SK-N-MC (cell line): ENCODE measurements around the gene DTD1.

Source experiments
- DNase-seq: peaks from one replicate; pipeline ENCODE4 v3.0.0-alpha.2; 2011; ENCODE audit warnings: low read depth, low spot score
- H3K27ac ChIP-seq: fragments of 200-600 bp; sonication (generic); 2 replicates; pipeline ENCODE4 v1.5.1; 2016; ENCODE audit warnings: mixed run types
- H3K36me3 ChIP-seq: fragments of 200-600 bp; sonication (generic); 2 replicates; pipeline ENCODE4 v1.6.1; 2017; ENCODE audit warnings: antibody characterized with exemption, low read length, mixed read lengths; ENCODE audit not compliant: insufficient read depth
- H3K4me3 ChIP-seq: fragments of 200-600 bp; sonication (generic); 2 replicates; pipeline ENCODE4 v1.5.1; 2016
- H3K9ac ChIP-seq: fragments of 200-600 bp; sonication (generic); 2 replicates; pipeline ENCODE4 v1.8.0; 2017; ENCODE audit warnings: mixed run types, mixed read lengths; ENCODE audit not compliant: insufficient read length
- H3K9me3 ChIP-seq: fragments of 200-600 bp; sonication (generic); 2 replicates; pipeline ENCODE4 v1.6.1; 2017; ENCODE audit warnings: low read depth, mild to moderate bottlenecking, antibody characterized with exemption, low read length, moderate library complexity, mixed read lengths
- EZH2 ChIP-seq: fragments of 200-600 bp; sonication (generic); IDR thresholded peaks from one replicate; pipeline ENCODE4 v1.6.1; 2017; ENCODE audit warnings: antibody characterized with exemption
- FOXP2 ChIP-seq: optimal IDR thresholded peaks from 2 replicates; pipeline ENCODE3; 2011; ENCODE audit warnings: mild to moderate bottlenecking, moderate library complexity; ENCODE audit not compliant: insufficient read depth; ENCODE audit errors: extremely low read length, control extremely low read depth
- POLR2AphosphoS5 ChIP-seq: IDR thresholded peaks from 2 replicates; pipeline ENCODE4 v1.6.1; 2012; ENCODE audit warnings: mild to moderate bottlenecking, low read depth, low read length, borderline replicate concordance

DTD1 gene

DNA sequence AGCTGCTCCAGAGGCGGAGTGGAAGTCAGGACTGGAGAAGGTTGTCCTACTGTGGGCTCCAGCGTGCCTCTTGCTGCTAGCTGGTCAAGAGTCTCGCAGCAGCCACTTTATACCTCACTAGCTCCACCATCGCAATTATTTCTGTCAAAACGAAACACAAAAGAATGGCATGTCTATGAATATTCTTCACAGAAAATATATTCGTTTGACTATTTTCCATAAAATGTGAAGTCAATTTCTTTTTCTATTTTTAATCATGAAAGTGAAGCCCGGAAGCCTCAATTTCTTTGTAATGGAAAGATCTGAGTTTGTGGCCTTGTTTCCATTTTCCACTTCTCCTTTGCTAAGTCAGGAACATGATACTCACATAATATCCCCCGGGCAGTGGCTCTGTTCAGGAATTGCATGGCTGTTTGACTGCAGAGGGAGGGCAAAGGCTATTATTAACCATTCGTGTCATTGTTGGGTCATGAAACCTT is 51.7 kb downstream of the DTD1 start:
- no peak for DNase-seq
- Histone ChIP-seq H3K4me3 (no peak overlapping the region), H3K36me3 (no peaks in the 10 kb centered on the region), H3K9ac (no peak overlapping the region), H3K9me3 (no peaks in the 10 kb centered on the region), H3K27ac (no peak overlapping the region)
- TF ChIP-seq EZH2: no peak
- TF ChIP-seq POLR2AphosphoS5: no peak
- no peak for TF ChIP-seq FOXP2

DNA sequence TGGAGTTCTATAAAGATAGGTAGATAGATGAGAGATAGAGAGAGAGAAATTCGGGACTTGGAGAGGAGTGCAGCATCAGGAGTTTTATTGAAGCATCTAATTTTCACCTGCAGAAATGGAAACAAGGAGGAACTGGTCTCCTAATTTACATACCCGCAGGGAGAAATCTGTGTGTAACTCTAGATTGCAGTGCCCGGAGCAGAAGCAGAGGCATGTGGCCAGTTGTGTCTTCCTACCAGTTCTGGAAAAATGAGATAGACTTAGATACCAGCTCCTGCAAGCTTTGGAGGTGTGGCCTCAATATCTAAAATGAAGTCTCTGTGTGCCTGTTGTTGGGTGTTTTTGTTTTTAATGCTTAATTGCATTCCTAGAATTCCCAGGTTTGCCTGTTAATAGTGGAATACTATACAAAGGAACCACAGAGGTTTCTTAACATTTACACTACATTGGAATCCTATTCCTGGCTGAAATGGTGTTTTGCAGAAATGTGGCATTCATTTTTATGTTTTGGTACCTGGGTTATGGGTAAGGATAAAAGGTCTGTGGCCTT is 57.4 kb downstream of the DTD1 start:
- no peak for DNase-seq
- H3K9me3 ChIP-seq: no peaks in the 10 kb centered on the region
- H3K36me3 ChIP-seq: no peaks in the 10 kb centered on the region
- H3K27ac ChIP-seq: no peak overlapping the region
- H3K4me3 ChIP-seq: no peak overlapping the region
- TF ChIP-seq EZH2 (no peak), POLR2AphosphoS5 (no peak), FOXP2 (no peak)
- H3K9ac ChIP-seq: no peak overlapping the region

DNA sequence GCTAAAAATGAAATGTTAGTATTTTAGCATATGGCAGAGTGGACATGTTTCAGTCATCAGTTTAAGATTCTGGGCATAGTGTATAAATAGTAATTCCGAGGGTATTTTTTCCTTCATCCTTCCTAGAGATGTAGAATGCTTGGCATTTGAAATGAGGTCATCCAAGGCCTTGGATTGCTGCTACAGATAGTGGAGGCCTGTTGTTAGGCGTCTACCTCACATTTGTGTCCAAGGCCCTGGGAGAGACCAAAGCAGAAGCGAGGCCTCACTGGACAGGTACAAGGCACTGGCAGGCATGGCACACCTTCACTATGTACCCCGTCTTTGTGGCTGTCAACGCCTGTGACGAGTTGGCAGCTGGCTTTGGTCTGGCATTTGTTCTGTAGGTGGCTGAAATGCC is 58.0 kb downstream of the DTD1 start:
- TF ChIP-seq POLR2AphosphoS5 (no peak), FOXP2 (no peak), EZH2 (no peak)

DNA sequence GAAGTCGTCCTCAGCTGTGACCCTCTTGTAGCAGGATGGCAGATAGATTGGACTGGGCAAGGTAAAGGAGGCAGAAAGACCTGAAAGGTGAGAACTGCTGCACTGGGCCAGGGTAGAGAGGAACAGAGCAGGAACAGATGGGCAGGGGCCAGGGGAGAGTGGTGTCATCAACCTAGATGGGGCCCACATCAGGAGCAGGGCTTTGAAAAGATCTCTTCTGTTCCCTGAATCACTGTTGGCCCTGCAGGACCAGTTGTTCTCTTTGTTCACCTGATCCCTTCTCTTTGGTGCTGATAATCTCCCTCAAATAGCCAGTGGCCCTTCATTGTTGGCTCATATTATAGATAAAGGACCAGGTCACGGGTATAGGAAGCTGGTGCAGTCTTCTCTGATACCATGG is 59.9 kb downstream of the DTD1 start:
- no peak overlapping the region for H3K9ac ChIP-seq
- no peaks in the 10 kb centered on the region for H3K36me3 ChIP-seq
- H3K4me3 ChIP-seq: no peak overlapping the region
- no peak for DNase-seq
- H3K9me3 ChIP-seq: no peaks in the 10 kb centered on the region
- no peak overlapping the region for H3K27ac ChIP-seq
- TF ChIP-seq EZH2: no peak

More for the DNA sequence above, 58.0 kb downstream of the DTD1 start:
- Histone ChIP-seq H3K27ac (no peak overlapping the region), H3K9me3 (no peaks in the 10 kb centered on the region), H3K36me3 (no peaks in the 10 kb centered on the region), H3K9ac (no peak overlapping the region), H3K4me3 (no peak overlapping the region)
- no peak for DNase-seq

DNA sequence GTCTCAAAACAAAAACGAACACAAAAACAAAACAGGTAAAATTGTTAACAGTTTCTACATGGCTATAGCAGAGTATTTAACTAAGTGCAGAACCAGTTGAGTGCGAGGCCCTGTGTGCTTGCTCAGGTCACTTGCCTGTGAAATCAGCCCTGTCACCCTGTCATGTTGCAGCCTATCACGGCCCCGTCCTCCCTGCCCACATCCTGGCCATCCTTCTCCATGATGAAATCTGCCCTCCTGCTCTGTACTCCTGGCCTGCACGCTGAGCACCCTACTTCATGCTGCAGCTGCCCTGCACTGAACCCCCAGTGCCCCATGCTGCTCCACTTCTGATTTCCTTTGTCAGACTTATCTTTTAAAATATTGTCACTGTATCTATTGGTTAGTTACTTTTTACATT is 62.4 kb downstream of the DTD1 start:
- Histone ChIP-seq H3K36me3 (no peaks in the 10 kb centered on the region), H3K27ac (no peak overlapping the region), H3K9me3 (no peaks in the 10 kb centered on the region), H3K4me3 (no peak overlapping the region), H3K9ac (no peak overlapping the region)
- DNase-seq: no peak
- TF ChIP-seq EZH2 (no peak), FOXP2 (no peak), POLR2AphosphoS5 (no peak)

DNA sequence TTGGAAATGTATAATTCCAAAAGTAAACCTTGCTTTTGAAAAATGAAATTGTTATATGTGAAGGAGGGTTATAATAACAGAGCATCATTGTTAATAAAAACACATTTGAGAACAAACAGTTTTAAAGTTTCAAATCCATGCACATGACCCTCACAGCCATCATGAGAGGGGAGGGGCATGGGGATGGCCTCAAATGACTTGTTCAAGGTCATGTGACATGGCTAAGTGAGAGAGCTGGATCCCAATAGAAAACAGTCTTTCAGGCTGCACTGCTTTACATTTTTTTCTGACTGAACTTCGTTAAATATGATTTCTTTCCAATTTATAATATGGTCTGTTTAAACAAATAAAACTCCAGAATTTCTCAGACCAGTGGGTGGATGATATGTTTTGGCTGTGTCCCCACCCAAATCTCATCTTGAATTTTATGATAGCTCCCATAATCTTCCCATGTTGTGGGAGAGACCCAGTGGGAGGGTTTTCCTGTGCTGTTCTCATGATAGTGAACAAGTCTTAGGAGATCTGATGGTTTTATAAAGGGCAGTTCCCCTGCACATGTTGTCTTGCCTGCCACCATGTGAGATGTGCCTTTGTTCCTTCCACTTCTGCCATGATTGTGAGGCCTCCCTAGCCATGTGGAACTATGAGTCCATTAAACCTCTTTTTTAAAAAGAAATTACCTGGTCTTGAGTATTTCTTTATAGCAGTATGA is 66.0 kb downstream of the DTD1 start:
- H3K36me3 ChIP-seq: no peaks in the 10 kb centered on the region
- no peak for TF ChIP-seq FOXP2
- TF ChIP-seq EZH2: no peak
- no peak for TF ChIP-seq POLR2AphosphoS5
- no peak for DNase-seq
- H3K9me3 ChIP-seq: no peaks in the 10 kb centered on the region
- H3K27ac ChIP-seq: no peak overlapping the region
- H3K9ac ChIP-seq: no peak overlapping the region
- H3K4me3 ChIP-seq: no peak overlapping the region

DNA sequence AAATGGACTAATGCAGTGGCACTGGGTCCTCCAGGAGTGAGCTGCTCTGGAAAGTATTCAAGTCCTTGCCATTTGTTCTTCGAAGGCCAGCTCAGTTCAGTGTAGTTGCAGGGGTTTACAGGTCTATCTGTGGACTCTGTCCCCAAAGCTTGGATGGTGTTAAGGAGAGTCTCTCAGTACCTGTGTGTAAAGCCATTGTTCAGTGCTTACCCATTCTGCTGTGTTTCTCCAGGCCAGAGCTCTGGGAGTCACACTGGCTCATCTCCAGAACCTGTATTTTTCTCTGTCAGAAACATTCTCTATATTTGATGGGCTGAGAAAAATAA is 66.6 kb downstream of the DTD1 start:
- Histone ChIP-seq H3K9ac (no peak overlapping the region), H3K27ac (no peak overlapping the region), H3K9me3 (no peaks in the 10 kb centered on the region), H3K4me3 (no peak overlapping the region), H3K36me3 (no peaks in the 10 kb centered on the region)
- DNase-seq: no peak
- TF ChIP-seq EZH2: no peak
- TF ChIP-seq POLR2AphosphoS5: no peak
- no peak for TF ChIP-seq FOXP2

DNA sequence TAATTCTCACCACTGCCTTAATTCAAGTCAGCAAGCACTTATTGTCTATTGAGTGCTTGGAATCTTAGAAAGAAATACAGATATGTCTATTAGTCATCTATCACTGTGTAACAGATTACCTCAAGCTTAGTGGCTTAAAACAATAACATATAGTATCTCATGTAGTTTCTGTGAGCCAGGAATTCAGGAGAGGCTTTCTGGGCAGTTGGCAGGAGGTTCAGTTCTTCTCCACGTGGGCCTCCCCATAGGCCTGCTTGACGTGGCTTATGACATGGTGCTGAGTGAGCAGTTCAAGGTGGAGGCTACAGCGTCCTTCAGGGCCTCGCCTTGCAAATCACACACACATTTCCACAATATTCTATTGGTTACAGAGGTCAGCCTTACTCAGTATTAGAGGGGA is 69.7 kb downstream of the DTD1 start:
- Histone ChIP-seq H3K9ac (no peak overlapping the region), H3K36me3 (no peaks in the 10 kb centered on the region), H3K9me3 (no peaks in the 10 kb centered on the region), H3K27ac (no peak overlapping the region), H3K4me3 (no peak overlapping the region)
- TF ChIP-seq EZH2: no peak
- TF ChIP-seq FOXP2: no peak
- no peak for TF ChIP-seq POLR2AphosphoS5
- DNase-seq: no peak

DNA sequence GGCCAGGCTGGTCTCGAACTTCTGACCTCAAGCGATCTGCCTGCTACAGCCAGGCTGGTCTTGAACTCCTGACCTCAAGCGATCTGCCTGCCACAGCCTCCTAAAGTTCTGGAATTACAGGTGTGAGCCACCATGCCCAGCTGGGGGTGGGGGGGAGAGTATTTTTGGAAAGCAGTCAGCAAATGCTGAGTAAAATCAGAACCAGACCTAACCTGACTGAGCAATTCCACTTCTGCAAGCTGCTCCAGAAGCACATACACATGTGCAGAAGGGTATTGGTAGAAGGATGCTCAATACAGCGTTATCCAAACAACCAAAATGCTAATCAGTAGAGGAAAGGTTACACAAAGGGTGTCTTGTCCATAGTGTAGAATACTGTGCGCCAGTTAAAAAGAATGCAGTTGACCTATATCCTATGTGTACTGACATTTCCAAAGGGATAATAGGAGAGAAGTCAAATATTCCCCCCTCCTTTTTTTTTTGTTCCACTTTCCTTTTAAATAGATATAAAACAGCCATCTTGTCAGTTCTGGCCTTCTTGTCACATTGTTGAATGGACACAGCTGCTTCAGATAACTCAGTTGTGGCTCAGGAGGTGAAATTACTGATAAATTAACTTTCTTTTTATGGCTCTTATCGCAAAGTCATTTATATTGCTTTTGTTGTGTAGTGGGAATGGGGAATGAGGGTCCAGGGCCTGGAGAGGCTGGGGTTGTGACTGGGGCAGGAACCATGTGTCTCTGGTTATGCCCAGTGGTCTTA is 74.6 kb downstream of the DTD1 start:
- H3K9ac ChIP-seq: no peak overlapping the region
- no peak for TF ChIP-seq FOXP2
- TF ChIP-seq EZH2: no peak
- TF ChIP-seq POLR2AphosphoS5: no peak
- no peak for DNase-seq
- H3K9me3 ChIP-seq: no peaks in the 10 kb centered on the region
- H3K27ac ChIP-seq: no peak overlapping the region
- no peak overlapping the region for H3K4me3 ChIP-seq
- no peaks in the 10 kb centered on the region for H3K36me3 ChIP-seq
